Measurements from ENCODE around the gene TMEM240.
"Not testable (repeated sequence)": the region's sequence is repeated elsewhere in the genome, so short reads cannot be mapped to it uniquely, and the experiment has no call there.

DNA sequence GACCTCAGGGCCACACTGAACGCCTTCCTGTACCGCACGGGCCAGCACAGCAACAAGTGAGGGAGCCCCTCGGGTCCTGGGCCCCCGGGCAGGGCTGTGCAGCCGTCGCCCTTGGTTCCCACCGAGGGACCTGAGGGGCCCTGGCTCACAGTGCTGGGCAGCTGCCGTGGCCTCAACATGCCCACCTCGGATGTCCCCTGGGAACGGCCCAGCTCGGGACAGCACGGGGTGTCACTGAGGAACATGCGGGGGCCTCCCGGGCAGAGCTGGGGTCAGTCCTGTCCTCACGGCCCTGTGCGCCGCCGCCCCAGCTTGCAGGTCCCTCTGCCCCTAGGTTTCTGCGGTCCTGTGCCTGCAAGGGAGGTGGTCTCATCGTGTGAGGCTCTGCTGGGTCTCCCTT is 13.9 kb downstream of the TMEM240 start:
- TF ChIP-seq, protein P1, sequence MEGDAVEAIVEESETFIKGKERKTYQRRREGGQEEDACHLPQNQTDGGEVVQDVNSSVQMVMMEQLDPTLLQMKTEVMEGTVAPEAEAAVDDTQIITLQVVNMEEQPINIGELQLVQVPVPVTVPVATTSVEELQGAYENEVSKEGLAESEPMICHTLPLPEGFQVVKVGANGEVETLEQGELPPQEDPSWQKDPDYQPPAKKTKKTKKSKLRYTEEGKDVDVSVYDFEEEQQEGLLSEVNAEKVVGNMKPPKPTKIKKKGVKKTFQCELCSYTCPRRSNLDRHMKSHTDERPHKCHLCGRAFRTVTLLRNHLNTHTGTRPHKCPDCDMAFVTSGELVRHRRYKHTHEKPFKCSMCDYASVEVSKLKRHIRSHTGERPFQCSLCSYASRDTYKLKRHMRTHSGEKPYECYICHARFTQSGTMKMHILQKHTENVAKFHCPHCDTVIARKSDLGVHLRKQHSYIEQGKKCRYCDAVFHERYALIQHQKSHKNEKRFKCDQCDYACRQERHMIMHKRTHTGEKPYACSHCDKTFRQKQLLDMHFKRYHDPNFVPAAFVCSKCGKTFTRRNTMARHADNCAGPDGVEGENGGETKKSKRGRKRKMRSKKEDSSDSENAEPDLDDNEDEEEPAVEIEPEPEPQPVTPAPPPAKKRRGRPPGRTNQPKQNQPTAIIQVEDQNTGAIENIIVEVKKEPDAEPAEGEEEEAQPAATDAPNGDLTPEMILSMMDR (conservative IDR thresholded peaks at IDR 0.05; ENCODE audit: low read depth in 2 of 2), result not testable (repeated sequence)
- TF ChIP-seq EZH2 (IDR thresholded peaks at IDR 0.05; ENCODE audit: low read depth, unreplicated experiment); POLR2AphosphoS5 (IDR thresholded peaks at IDR 0.05; ENCODE audit: low read depth); CREB1 (CRISPR knock-in tag; IDR thresholded peaks at IDR 0.05; ENCODE audit: low read depth); EZH2phosphoT487 (IDR thresholded peaks at IDR 0.05; ENCODE audit: unreplicated experiment); STAT1 (IDR thresholded peaks at IDR 0.05; ENCODE audit: unreplicated experiment); ZNF331 (CRISPR knock-in tag; IDR thresholded peaks at IDR 0.05; ENCODE audit: low read depth); NANOG (IDR thresholded peaks at IDR 0.05; ENCODE audit: borderline replicate concordance); JUNB (IDR thresholded peaks at IDR 0.05; ENCODE audit: unreplicated experiment): not testable (repeated sequence)
- TF ChIP-seq, protein P2, sequence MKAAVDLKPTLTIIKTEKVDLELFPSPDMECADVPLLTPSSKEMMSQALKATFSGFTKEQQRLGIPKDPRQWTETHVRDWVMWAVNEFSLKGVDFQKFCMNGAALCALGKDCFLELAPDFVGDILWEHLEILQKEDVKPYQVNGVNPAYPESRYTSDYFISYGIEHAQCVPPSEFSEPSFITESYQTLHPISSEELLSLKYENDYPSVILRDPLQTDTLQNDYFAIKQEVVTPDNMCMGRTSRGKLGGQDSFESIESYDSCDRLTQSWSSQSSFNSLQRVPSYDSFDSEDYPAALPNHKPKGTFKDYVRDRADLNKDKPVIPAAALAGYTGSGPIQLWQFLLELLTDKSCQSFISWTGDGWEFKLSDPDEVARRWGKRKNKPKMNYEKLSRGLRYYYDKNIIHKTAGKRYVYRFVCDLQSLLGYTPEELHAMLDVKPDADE (IDR thresholded peaks at IDR 0.05), result not testable (repeated sequence)
- TF ChIP-seq, protein P3, sequence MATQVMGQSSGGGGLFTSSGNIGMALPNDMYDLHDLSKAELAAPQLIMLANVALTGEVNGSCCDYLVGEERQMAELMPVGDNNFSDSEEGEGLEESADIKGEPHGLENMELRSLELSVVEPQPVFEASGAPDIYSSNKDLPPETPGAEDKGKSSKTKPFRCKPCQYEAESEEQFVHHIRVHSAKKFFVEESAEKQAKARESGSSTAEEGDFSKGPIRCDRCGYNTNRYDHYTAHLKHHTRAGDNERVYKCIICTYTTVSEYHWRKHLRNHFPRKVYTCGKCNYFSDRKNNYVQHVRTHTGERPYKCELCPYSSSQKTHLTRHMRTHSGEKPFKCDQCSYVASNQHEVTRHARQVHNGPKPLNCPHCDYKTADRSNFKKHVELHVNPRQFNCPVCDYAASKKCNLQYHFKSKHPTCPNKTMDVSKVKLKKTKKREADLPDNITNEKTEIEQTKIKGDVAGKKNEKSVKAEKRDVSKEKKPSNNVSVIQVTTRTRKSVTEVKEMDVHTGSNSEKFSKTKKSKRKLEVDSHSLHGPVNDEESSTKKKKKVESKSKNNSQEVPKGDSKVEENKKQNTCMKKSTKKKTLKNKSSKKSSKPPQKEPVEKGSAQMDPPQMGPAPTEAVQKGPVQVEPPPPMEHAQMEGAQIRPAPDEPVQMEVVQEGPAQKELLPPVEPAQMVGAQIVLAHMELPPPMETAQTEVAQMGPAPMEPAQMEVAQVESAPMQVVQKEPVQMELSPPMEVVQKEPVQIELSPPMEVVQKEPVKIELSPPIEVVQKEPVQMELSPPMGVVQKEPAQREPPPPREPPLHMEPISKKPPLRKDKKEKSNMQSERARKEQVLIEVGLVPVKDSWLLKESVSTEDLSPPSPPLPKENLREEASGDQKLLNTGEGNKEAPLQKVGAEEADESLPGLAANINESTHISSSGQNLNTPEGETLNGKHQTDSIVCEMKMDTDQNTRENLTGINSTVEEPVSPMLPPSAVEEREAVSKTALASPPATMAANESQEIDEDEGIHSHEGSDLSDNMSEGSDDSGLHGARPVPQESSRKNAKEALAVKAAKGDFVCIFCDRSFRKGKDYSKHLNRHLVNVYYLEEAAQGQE (IDR thresholded peaks at IDR 0.05; ENCODE audit: unreplicated experiment), result not testable (repeated sequence)
